HEK293 (cell line): ENCODE results near the gene CRYBG1.

Experiments
- FEZF1 ChIP-seq: fragments of 450-650 bp; formaldehyde crosslinking; IDR thresholded peaks from 2 replicates; pipeline ENCODE4 v1.5.1; 2016; ENCODE audit warnings: missing biosample characterization, missing genetic modification characterization
- HOXA7 ChIP-seq: sonication (generic); formaldehyde crosslinking; IDR thresholded peaks from 2 replicates; pipeline ENCODE4 v1.8.1; 2022; ENCODE audit warnings: missing genetic modification reagents, borderline replicate concordance
- HOXD13 ChIP-seq: sonication (generic); formaldehyde crosslinking; IDR thresholded peaks from 2 replicates; pipeline ENCODE4 v1.8.0; 2022; ENCODE audit warnings: missing genetic modification reagents, borderline replicate concordance
- INSM2 ChIP-seq: fragments of 450-650 bp; formaldehyde crosslinking; IDR thresholded peaks from 2 replicates; pipeline ENCODE4 v1.5.1; 2016; ENCODE audit warnings: missing biosample characterization, missing genetic modification characterization
- KLF16 ChIP-seq: fragments of 450-650 bp; formaldehyde crosslinking; IDR thresholded peaks from 2 replicates; pipeline ENCODE4 v1.5.1; 2017; ENCODE audit warnings: missing biosample characterization, missing genetic modification characterization
- PBX3 ChIP-seq: sonication (generic); formaldehyde crosslinking; IDR thresholded peaks from 2 replicates; pipeline ENCODE4 v1.8.1; 2022; ENCODE audit warnings: mild to moderate bottlenecking, moderate library complexity, missing genetic modification reagents
- PRDM1 ChIP-seq: fragments of 450-650 bp; formaldehyde crosslinking; IDR thresholded peaks from 2 replicates; pipeline ENCODE4; 2016; ENCODE audit warnings: missing biosample characterization, missing genetic modification characterization
- YY2 ChIP-seq: fragments of 450-650 bp; formaldehyde crosslinking; IDR thresholded peaks from 2 replicates; pipeline ENCODE4 v1.5.1; 2016; ENCODE audit warnings: missing biosample characterization, missing genetic modification characterization
- ZFP3 ChIP-seq: fragments of 450-650 bp; formaldehyde crosslinking; IDR thresholded peaks from 2 replicates; pipeline ENCODE4 v1.5.1; 2016; ENCODE audit warnings: low read depth, missing biosample characterization, missing genetic modification characterization
- ZFP37 ChIP-seq: fragments of 450-650 bp; formaldehyde crosslinking; IDR thresholded peaks from 2 replicates; pipeline ENCODE4 v1.5.1; 2016; ENCODE audit warnings: missing biosample characterization, missing genetic modification characterization
- ZFP69B ChIP-seq: fragments of 450-650 bp; formaldehyde crosslinking; IDR thresholded peaks from 2 replicates; pipeline ENCODE4 v1.5.1; 2016; ENCODE audit warnings: missing biosample characterization, missing genetic modification characterization
- ZNF114 ChIP-seq: fragments of 450-650 bp; formaldehyde crosslinking; IDR thresholded peaks from 2 replicates; pipeline ENCODE4 v1.5.0; 2017; ENCODE audit warnings: missing biosample characterization, missing genetic modification characterization
- ZNF133 ChIP-seq: fragments of 450-650 bp; formaldehyde crosslinking; IDR thresholded peaks from 2 replicates; pipeline ENCODE4 v1.5.1; 2016; ENCODE audit warnings: missing biosample characterization, missing genetic modification characterization
- ZNF140 ChIP-seq: fragments of 450-650 bp; formaldehyde crosslinking; IDR thresholded peaks from 2 replicates; pipeline ENCODE4 v1.5.1; 2016; ENCODE audit warnings: missing biosample characterization, missing genetic modification characterization
- ZNF155 ChIP-seq: fragments of 450-650 bp; formaldehyde crosslinking; IDR thresholded peaks from 2 replicates; pipeline ENCODE4 v1.5.1; 2016; ENCODE audit warnings: missing biosample characterization, missing genetic modification characterization
- ZNF24 ChIP-seq: fragments of 450-650 bp; formaldehyde crosslinking; IDR thresholded peaks from 2 replicates; pipeline ENCODE4 v1.5.1; 2016; ENCODE audit warnings: missing biosample characterization, missing genetic modification characterization
- ZNF404 ChIP-seq: fragments of 450-650 bp; formaldehyde crosslinking; IDR thresholded peaks from 2 replicates; pipeline ENCODE4 v1.5.1; 2017; ENCODE audit warnings: missing biosample characterization, missing genetic modification characterization
- ZNF473 ChIP-seq: fragments of 450-650 bp; formaldehyde crosslinking; IDR thresholded peaks from 2 replicates; pipeline ENCODE4 v1.5.1; 2017; ENCODE audit warnings: missing biosample characterization, missing genetic modification characterization
- ZNF530 ChIP-seq: fragments of 450-650 bp; formaldehyde crosslinking; IDR thresholded peaks from 2 replicates; pipeline ENCODE4 v1.5.1; 2016; ENCODE audit warnings: low read depth, missing biosample characterization, missing genetic modification characterization
- ZNF571 ChIP-seq: fragments of 450-650 bp; formaldehyde crosslinking; IDR thresholded peaks from 2 replicates; pipeline ENCODE4 v1.5.0; 2017; ENCODE audit warnings: missing biosample characterization, missing genetic modification characterization
- ZNF639 ChIP-seq: fragments of 450-650 bp; formaldehyde crosslinking; IDR thresholded peaks from 2 replicates; pipeline ENCODE4 v1.5.1; 2016; ENCODE audit warnings: missing biosample characterization, missing genetic modification characterization
- ZNF670 ChIP-seq: fragments of 450-650 bp; formaldehyde crosslinking; IDR thresholded peaks from 2 replicates; pipeline ENCODE4 v1.5.1; 2016; ENCODE audit warnings: missing biosample characterization, missing genetic modification characterization, low read depth
- ZNF701 ChIP-seq: fragments of 450-650 bp; formaldehyde crosslinking; IDR thresholded peaks from 2 replicates; pipeline ENCODE4 v1.5.1; 2016; ENCODE audit warnings: missing biosample characterization, missing genetic modification characterization
- ZNF76 ChIP-seq: fragments of 450-650 bp; formaldehyde crosslinking; IDR thresholded peaks from 2 replicates; pipeline ENCODE4; 2016; ENCODE audit warnings: low read depth, missing biosample characterization, missing genetic modification characterization, borderline replicate concordance
- ZNF776 ChIP-seq: fragments of 450-650 bp; formaldehyde crosslinking; IDR thresholded peaks from 2 replicates; pipeline ENCODE4 v1.5.0; 2017; ENCODE audit warnings: missing biosample characterization, missing genetic modification characterization, borderline replicate concordance
- ZSCAN18 ChIP-seq: fragments of 450-650 bp; formaldehyde crosslinking; IDR thresholded peaks from 2 replicates; pipeline ENCODE4 v1.5.1; 2016; ENCODE audit warnings: missing biosample characterization, missing genetic modification characterization
- TF ChIP-seq, protein P1 (sequence below): fragments of 450-650 bp; formaldehyde crosslinking; IDR thresholded peaks from 2 replicates; pipeline ENCODE4 v1.5.1; 2016; ENCODE audit warnings: missing biosample characterization, missing genetic modification characterization
- TF ChIP-seq, protein P2 (sequence below): fragments of 450-650 bp; formaldehyde crosslinking; IDR thresholded peaks from 2 replicates; pipeline ENCODE4 v1.5.1; 2016; ENCODE audit warnings: missing biosample characterization, missing genetic modification characterization
- TF ChIP-seq, protein P3 (sequence below): fragments of 450-650 bp; formaldehyde crosslinking; IDR thresholded peaks from 2 replicates; pipeline ENCODE4 v1.5.1; 2017; ENCODE audit warnings: missing biosample characterization, missing genetic modification characterization
- TF ChIP-seq, protein P4 (sequence below): fragments of 450-650 bp; formaldehyde crosslinking; IDR thresholded peaks from 2 replicates; pipeline ENCODE4 v1.5.1; 2017; ENCODE audit warnings: missing biosample characterization, missing genetic modification characterization

CRYBG1 gene

DNA sequence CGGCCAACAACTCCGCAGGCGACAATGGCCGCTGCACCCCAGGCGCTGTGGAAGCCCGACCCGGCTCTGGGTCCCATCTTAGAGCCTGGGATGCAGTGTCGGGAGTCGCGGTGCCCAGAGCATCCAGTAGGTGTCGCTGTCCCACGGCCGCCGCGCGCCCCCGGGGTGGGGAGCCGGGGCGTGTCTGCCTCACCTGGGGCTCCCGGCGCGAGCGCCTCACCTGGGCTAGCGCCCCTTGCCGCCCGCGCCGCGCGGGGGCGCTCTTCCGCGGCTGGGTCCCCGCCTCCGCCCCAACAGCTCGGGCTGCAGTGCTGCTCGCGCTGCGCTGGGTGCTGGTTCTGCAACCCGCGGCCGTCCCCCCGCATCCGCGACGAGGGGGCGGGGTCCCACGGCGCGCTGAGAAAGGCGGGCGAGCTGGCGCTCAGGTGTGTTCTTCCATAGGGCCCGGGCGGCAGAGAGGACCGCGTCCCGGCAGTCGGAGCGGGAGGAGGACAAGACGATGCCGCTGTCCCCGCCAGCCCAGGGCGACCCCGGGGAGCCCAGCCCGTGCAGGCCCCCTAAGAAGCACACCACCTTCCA is at the start of gene CRYBG1 (continued):
- TF ChIP-seq ZSCAN18 (tag by site-specific recombination) (no peak), HOXD13 (CRISPR knock-in tag) (no peak), ZNF776 (tag by site-specific recombination) (no peak), ZNF571 (tag by site-specific recombination) (no peak), INSM2 (tag by site-specific recombination) (no peak), ZFP37 (tag by site-specific recombination) (no peak), PRDM1 (tag by site-specific recombination) (no peak), YY2 (tag by site-specific recombination) (peak; percentile 80), ZNF639 (tag by site-specific recombination) (no peak), ZNF76 (tag by site-specific recombination) (0 out of 2 replicates have a peak, but pooled peaks have one; percentile 15), HOXA7 (CRISPR knock-in tag) (no peak), ZNF701 (tag by site-specific recombination) (no peak), KLF16 (tag by site-specific recombination) (0 out of 2 replicates have a peak, but pooled peaks have one; percentile 16), PBX3 (0 out of 2 replicates have a peak, but pooled peaks have one; percentile 49), ZNF155 (tag by site-specific recombination) (no peak), ZNF24 (tag by site-specific recombination) (no peak), ZNF473 (no peak), FEZF1 (no peak), ZNF140 (no peak), ZNF133 (tag by site-specific recombination) (no peak), ZNF114 (tag by site-specific recombination) (no peak), ZNF404 (tag by site-specific recombination) (no peak), ZNF530 (tag by site-specific recombination) (no peak), ZNF670 (tag by site-specific recombination) (no peak), ZFP69B (tag by site-specific recombination) (peak; percentile 74), ZFP3 (tag by site-specific recombination) (no peak)
- TF ChIP-seq, protein P1, sequence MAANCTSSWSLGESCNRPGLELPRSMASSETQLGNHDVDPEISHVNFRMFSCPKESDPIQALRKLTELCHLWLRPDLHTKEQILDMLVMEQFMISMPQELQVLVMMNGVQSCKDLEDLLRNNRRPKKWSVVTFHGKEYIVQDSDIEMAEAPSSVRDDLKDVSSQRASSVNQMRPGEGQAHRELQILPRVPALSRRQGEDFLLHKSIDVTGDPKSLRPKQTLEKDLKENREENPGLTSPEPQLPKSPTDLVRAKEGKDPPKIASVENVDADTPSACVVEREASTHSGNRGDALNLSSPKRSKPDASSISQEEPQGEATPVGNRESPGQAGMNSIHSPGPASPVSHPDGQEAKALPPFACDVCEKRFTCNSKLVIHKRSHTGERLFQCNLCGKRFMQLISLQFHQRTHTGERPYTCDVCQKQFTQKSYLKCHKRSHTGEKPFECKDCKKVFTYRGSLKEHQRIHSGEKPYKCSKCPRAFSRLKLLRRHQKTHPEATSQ (tag by site-specific recombination) = no peak
- TF ChIP-seq, protein P2, sequence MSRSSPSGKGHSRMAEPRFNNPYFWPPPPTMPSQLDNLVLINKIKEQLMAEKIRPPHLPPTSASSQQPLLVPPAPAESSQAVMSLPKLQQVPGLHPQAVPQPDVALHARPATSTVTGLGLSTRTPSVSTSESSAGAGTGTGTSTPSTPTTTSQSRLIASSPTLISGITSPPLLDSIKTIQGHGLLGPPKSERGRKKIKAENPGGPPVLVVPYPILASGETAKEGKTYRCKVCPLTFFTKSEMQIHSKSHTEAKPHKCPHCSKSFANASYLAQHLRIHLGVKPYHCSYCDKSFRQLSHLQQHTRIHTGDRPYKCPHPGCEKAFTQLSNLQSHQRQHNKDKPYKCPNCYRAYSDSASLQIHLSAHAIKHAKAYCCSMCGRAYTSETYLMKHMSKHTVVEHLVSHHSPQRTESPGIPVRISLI (tag by site-specific recombination) = no peak
- TF ChIP-seq, protein P3, sequence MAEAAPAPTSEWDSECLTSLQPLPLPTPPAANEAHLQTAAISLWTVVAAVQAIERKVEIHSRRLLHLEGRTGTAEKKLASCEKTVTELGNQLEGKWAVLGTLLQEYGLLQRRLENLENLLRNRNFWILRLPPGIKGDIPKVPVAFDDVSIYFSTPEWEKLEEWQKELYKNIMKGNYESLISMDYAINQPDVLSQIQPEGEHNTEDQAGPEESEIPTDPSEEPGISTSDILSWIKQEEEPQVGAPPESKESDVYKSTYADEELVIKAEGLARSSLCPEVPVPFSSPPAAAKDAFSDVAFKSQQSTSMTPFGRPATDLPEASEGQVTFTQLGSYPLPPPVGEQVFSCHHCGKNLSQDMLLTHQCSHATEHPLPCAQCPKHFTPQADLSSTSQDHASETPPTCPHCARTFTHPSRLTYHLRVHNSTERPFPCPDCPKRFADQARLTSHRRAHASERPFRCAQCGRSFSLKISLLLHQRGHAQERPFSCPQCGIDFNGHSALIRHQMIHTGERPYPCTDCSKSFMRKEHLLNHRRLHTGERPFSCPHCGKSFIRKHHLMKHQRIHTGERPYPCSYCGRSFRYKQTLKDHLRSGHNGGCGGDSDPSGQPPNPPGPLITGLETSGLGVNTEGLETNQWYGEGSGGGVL = 0 out of 2 replicates have a peak, but pooled peaks have one; percentile 10
- TF ChIP-seq, protein P4, sequence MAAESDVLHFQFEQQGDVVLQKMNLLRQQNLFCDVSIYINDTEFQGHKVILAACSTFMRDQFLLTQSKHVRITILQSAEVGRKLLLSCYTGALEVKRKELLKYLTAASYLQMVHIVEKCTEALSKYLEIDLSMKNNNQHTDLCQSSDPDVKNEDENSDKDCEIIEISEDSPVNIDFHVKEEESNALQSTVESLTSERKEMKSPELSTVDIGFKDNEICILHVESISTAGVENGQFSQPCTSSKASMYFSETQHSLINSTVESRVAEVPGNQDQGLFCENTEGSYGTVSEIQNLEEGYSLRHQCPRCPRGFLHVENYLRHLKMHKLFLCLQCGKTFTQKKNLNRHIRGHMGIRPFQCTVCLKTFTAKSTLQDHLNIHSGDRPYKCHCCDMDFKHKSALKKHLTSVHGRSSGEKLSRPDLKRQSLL = peak; percentile 90
